GM19025 (cell line): Measurements from ENCODE around the gene ANGPTL4.
"Not testable (repeated sequence)": the region's sequence is repeated elsewhere in the genome, so short reads cannot be mapped to it uniquely, and the experiment has no call there.

ENCODE experiments used
- ATAC-seq: cut with Tn5 transposase; IDR thresholded peaks from one replicate; pipeline ENCODE4 v1.9.1; 2021; ENCODE audit warnings: mild to moderate bottlenecking, low read depth, moderate library complexity; ENCODE audit not compliant: unreplicated experiment

The ANGPTL4 gene

GRCh38 chr19:8334458-8335342 is 29.3 kb upstream of the ANGPTL4 start:
- no peak for ATAC-seq

DNA sequence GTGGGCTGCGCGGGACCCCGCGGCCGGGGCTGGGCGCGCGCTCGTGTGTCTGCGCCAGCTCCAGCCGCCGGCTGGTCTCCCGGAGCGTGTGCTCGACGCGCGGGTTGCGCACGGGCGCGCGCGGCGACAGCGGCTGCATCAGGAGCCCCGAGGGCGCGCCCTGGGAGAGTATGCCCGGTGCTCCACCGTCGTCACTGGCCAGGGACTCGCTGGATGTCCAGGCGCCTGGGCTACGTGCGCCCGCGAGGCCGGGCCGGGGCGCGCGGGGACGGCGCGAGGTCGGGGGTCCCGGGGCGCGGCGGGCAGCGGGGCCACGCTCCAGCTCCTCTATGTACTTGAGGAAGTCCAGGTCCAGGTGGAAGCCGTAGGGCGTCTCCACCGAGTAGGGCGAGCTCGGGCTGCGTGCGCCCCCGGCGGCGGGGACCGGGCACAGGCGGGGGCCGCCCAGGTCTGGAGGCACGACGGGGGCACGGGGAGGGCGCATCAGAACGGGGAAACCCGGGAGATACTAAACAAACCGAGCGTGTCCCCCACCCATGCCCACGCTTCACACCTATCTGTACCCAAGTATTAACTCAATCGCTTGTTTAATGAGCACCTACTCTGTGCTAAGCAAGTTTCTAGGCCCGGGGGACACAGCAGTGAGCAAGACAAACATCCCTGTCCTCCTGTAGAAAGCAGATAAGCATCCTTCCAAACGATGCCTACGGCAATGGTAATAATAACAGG is 28.4 kb upstream of the ANGPTL4 start:
- ATAC-seq, result no peak

GRCh38 chr19:8336072-8336569 is 27.8 kb upstream of the ANGPTL4 start:
- no peak for ATAC-seq

DNA sequence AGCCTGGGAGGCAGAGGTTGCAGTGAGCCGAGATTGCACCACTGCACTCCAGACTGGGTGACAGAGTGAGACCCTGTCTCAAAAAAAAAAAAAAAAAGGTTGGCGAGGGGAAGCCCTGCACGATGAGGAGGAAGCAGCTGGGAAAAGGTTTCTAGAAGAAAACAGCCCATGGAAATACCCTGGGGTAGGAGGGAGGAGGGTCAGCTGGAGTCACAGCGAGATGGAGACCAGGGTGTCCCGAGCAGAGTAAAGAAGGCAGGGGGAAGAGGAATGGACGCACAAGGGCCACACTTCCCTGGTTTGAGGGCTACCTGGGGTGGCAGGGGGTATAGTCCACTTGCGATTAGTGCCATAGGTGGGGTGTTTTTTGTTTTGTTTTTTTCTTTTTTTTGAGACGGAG is 27.3 kb upstream of the ANGPTL4 start:
- no peak for ATAC-seq

DNA sequence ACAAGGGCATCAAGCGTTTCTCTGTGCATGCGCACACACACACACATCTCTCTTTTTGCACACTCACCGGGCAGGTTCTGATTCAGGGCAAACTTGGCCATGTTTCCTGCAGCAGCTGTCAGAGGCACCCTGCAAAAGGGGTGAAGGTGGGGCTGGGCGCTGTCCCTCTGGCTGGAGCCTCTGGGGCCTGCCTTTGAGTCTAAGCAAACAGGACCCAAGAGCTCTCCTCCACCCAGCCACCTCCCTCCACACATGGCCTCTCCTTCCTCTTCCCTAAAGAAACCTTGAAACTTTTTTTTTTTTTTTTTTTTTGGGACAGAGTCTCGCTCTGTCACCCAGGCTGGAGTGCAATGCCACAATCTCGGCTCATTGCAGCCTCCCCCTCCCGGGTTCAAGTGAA is 26.2 kb upstream of the ANGPTL4 start:
- no peak for ATAC-seq

GRCh38 chr19:8338835-8339234 is 25.1 kb upstream of the ANGPTL4 start:
- no peak for ATAC-seq

- ATAC-seq, result no peak
Observed at GRCh38 chr19:8340341-8341096, 23.4 kb upstream of the ANGPTL4 start.

GRCh38 chr19:8341504-8341903 is 22.5 kb upstream of the ANGPTL4 start:
- ATAC-seq, result not testable (repeated sequence)

- no peak for ATAC-seq
Observed at GRCh38 chr19:8342316-8342683, 21.7 kb upstream of the ANGPTL4 start.

DNA sequence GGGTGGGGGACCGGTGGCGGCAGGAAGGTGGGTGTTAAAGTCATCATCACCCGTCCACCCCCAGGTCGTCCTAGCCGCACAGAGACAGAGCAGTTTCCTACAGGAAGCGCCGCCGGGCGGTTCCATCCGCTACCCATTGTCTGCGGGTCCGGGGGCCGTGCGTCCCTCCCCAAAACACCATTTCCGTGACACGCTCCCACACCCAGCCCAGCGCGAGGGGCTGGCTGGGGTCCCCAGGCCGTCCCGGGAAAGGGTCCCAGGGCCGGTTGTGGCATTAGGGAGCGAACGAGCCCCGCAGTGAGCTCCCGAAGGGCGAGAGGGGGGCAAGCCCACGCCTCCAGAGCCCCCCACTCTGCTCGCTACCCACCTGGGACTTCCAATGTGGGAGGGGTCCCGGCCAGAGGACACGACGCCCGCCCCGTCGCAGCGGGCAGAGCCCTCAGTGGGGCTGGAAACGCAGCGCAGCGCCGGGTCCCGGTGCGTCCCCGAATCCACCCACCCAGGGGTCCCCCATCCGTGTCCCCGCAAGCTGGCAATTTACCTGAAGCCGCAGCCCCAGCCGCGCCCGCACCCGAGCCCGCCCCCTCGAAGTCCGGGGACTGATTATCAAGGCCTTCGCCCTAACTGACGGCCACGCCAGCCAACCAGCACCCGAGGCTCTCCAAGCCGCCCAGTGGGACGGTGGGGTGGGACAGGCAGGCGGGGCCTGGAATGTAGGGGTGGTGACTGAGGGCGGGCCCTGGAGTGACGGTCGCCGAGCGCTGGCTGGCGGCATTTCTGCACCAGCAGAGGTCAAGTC is 21.1 kb upstream of the ANGPTL4 start, which contains the start of gene KANK3:
Gene KANK3 (minus strand): TSS at position 579 of the 799 bp plus-strand sequence. CDS start 5,434 bp downstream, outside the sequence.
- peak; percentile 95 for ATAC-seq

GRCh38 chr19:8343483-8343844 is 20.5 kb upstream of the ANGPTL4 start:
- no peak for ATAC-seq

DNA sequence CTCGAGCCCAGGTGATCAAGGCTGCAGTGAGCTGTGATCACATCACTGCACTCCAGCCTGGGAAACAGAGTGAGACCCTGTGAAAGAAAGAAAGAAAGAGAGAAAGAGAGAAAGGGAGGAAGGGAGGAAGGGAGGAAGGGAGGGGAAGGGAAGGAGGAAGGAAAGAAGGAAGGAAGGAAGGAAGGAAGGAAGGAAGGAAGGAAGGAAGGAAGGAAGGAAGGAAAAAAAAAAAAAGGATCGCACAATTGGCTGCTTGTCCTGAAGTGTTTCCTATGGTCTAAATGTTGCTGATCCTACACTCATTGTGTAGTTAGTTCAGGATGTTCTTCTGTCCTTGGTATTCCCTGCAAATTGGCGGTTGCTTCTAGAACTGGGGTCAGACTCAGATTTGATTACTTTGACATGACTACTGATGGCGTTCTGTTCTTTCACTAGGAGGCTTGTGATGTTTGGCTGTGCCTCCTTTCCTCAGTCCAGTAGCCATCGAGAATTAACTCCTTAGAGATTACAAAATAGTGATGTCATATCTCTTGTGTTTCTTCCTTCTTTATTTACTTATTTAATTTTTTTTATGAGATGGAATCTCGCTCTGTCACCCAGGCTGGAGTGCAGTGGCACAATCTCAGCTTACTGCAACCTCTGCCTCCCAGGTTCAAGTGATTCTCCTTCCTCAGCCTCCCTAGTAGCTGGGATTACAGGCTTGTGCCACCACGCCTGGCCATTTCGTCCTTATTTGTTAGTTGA is 14.2 kb upstream of the ANGPTL4 start:
- ATAC-seq, result not testable (repeated sequence)

GRCh38 chr19:8352134-8352827 is 11.7 kb upstream of the ANGPTL4 start:
- no peak for ATAC-seq

GRCh38 chr19:8352845-8353244 is 11.1 kb upstream of the ANGPTL4 start:
- not testable (repeated sequence) for ATAC-seq

DNA sequence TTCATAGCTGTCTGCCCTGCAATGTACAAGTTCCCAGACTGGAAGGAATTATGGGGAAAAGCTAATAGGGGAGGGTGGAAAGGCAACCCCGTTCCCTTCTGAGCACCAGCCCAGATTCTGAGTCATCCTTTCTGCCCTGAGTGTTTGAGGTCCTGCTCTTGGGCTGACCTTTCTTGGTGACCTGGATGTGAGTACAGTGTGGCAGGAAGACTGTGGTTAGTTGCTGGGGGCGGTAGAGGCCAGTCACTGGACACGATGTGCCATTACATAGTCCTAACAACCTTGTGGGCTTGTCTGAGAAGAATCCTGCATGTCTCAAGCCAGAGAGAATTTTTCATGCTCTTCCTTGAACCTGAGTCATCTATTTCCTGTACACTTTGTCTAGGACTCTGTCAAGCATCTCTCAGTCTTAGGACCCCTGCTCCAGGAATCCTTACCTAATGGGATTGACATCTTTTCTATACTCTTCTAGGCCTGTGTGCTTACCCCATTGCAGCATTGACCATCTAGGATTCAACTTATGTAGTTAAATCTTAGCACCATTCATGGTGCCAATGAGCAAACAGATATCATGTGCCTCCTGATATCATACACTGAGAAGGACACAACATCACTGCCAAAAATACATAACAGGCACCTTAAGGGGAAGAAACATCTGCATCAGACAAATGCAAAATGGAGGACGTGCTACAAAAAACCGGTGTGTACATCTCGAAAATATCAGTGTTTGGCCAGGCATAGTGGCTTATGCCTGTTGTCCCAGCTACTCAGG is 8.1 kb upstream of the ANGPTL4 start:
- no peak for ATAC-seq

GRCh38 chr19:8357007-8357521 is 6.9 kb upstream of the ANGPTL4 start:
- no peak for ATAC-seq

DNA sequence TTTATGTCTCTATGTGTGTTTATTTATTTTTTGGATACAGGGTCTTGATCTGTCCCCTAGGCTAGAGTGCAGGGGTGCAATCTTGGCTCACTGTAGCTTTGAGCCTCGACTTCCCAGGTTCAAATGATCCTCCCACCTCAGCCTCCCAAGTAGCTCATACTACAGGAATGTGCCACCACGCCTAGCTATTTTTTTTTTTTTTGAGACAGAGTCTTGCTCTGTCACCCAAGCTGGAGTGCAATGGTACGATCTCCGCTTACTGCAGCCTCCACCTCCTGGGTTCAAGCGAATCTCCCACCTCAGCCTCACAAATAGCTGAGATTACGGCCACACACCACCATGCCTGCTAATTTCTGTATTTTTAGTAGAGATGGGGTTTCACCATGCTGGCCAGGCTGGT is 5.0 kb upstream of the ANGPTL4 start:
- no peak for ATAC-seq

DNA sequence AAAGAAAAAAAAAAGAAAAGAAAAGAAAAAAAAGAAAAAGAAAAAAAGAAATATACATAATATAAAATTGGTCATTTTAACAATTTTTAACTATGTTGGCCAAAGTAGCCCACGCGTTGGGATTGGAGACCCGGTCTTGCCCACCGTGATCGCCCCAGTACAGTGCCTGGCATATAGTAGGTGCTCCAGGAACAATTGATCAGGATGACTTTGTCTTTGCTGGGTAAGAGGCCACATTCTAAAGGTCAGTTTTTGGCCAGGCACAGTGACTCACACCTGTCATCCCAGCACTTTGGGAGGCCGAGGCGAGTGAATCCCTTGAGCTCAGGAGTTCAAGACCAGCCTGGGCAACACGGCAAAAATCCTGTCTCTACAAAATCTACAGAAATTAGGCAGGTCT is 3.8 kb upstream of the ANGPTL4 start:
- ATAC-seq, result no peak
